ENCODE data around the gene EXOC6B. TPM values are rescaled to one million over a fixed set of nuclear protein-coding genes. Genes with fewer than 3 reads are reported as not detected.

EXOC6B gene
- total RNA-seq, 4 donors from 2014 or later, result 15.7 to 58.4 (median 37.9) TPM

DNA sequence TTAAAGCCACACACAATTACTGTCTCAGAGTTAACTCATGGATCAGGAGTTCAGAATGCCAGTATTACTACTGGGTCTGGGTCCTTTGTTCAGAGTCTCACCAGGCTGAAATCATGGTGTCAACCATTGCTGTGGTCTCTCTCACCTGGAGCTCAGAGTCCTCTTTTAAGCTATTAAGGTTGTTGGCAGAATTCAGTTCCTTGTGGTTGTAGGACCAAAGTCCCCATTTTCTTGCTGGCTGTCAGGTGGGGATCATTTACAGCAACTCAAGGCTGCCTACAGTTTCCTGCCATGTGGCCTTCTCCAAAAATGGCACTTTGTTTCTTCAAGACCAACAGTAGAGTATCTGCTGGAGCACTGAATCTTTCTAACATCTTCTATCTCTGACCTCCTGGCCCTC is 113.5 kb downstream of the EXOC6B start:
- in situ Hi-C loops (cut with MboI; ENCODE audit: low pct_ligation_motif_present in 1 of 4, low pct_unique_long_range_greater_than_20kb in 1 of 4, low sequenced_read_pairs in 3 of 4), result no loop called here
- intact Hi-C loops (cut with DNase I; ENCODE audit: low total_unique reads), result no loop called here
- Histone ChIP-seq H3K27ac (no peak overlapping the region), H3K4me3 (no peak overlapping the region), H3K9me3 (no peaks in the 10 kb centered on the region), H3K4me1 (no peaks in the 10 kb centered on the region), H3K36me3 (no peaks in the 10 kb centered on the region), H3K27me3 (no peaks in the 10 kb centered on the region)
- no peak for DNase-seq
- TF ChIP-seq, protein P1, sequence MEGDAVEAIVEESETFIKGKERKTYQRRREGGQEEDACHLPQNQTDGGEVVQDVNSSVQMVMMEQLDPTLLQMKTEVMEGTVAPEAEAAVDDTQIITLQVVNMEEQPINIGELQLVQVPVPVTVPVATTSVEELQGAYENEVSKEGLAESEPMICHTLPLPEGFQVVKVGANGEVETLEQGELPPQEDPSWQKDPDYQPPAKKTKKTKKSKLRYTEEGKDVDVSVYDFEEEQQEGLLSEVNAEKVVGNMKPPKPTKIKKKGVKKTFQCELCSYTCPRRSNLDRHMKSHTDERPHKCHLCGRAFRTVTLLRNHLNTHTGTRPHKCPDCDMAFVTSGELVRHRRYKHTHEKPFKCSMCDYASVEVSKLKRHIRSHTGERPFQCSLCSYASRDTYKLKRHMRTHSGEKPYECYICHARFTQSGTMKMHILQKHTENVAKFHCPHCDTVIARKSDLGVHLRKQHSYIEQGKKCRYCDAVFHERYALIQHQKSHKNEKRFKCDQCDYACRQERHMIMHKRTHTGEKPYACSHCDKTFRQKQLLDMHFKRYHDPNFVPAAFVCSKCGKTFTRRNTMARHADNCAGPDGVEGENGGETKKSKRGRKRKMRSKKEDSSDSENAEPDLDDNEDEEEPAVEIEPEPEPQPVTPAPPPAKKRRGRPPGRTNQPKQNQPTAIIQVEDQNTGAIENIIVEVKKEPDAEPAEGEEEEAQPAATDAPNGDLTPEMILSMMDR (IDR thresholded peaks at IDR 0.05), result no peak
- TF ChIP-seq POLR2A (IDR thresholded peaks at IDR 0.05), result no peak
- TF ChIP-seq EP300 (IDR thresholded peaks at IDR 0.05; ENCODE audit: low read depth), result no peak
- TF ChIP-seq POLR2AphosphoS5 (IDR thresholded peaks at IDR 0.05), result no peak

DNA sequence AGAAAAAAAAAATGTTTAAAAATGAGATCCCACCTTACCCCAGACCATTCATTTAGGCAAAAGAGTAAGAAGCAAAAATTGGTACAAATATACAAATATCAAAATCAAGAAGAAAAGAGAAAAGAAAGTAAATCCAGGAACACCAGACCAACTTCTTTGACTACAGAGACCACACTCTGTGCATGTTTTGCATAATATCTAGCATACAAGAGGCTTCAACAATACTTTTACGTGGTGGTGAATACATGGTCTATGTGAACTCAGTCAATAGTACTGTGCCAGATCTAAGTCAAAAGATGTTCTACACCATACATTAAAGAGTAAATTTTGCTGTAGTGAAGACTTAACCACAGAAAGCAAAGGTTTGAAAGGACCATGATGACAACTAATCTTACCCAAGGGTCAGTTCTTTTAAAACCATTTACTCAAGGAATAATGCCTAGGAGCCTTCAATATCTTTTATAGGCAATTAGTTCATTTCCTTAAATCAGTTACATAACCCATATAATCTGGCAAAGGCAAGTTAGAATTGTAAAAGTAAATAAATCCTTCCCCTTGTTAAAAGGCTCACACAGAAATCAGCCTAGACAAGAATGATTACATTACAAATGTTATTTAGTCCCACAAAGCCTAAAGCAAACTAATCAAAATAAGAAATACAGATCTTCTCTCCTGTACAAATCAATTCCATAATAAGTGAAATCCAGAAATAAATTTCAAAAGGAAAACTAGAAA is 115.2 kb downstream of the EXOC6B start:
- Histone ChIP-seq H3K36me3 (no peaks in the 10 kb centered on the region), H3K27ac (no peak overlapping the region), H3K9me3 (no peaks in the 10 kb centered on the region), H3K4me3 (no peak overlapping the region), H3K4me1 (no peaks in the 10 kb centered on the region), H3K27me3 (no peaks in the 10 kb centered on the region)
- intact Hi-C loops (cut with DNase I; ENCODE audit: low total_unique reads), result no loop called here
- 80 to 94% methylated on average over 1 of the region's 1 CpG for WGBS, 2 donors (ENCODE audit: low coverage in 1 of 2)
- no peak for DNase-seq
- no peak for TF ChIP-seq POLR2A (IDR thresholded peaks at IDR 0.05)
- TF ChIP-seq, protein P1 (IDR thresholded peaks at IDR 0.05), result no peak
- no peak for TF ChIP-seq POLR2AphosphoS5 (IDR thresholded peaks at IDR 0.05)
- TF ChIP-seq EP300 (IDR thresholded peaks at IDR 0.05; ENCODE audit: low read depth), result no peak
- in situ Hi-C loops (cut with MboI; ENCODE audit: low pct_ligation_motif_present in 1 of 4, low pct_unique_long_range_greater_than_20kb in 1 of 4, low sequenced_read_pairs in 3 of 4), result no loop called here

DNA sequence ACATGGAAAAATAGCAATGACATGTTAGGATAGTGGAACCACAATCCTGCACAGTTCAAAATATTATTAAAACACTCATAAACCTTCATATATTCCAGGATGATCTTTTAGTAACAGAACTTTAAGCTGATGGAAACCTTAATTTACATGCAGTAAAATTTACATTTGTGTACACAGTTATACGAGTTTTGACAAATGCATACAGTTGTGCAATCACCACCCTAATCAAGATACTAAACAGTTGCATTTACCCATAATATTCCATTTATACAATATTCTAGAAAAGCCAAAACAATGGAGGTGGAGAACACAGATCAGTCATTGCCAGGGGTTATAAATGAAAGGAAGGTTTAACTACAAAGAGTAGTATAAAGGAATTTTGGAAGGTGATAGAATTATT is 117.6 kb downstream of the EXOC6B start:
- Histone ChIP-seq H3K9me3 (no peaks in the 10 kb centered on the region), H3K27ac (no peak overlapping the region), H3K27me3 (no peaks in the 10 kb centered on the region), H3K36me3 (no peaks in the 10 kb centered on the region), H3K4me1 (no peaks in the 10 kb centered on the region), H3K4me3 (no peak overlapping the region)
- no peak for TF ChIP-seq EP300 (IDR thresholded peaks at IDR 0.05; ENCODE audit: low read depth)
- no peak for TF ChIP-seq POLR2AphosphoS5 (IDR thresholded peaks at IDR 0.05)
- TF ChIP-seq, protein P1 (IDR thresholded peaks at IDR 0.05), result no peak
- no peak for TF ChIP-seq POLR2A (IDR thresholded peaks at IDR 0.05)
- intact Hi-C loops (cut with DNase I; ENCODE audit: low total_unique reads) (no loop called here), in situ Hi-C loops (cut with MboI; ENCODE audit: low pct_ligation_motif_present in 1 of 4, low pct_unique_long_range_greater_than_20kb in 1 of 4, low sequenced_read_pairs in 3 of 4) (no loop called here)
- WGBS, 2 donors (ENCODE audit: low coverage in 1 of 2), result 13 to 62% methylated on average over 1 of the region's 1 CpG
- no peak for DNase-seq

DNA sequence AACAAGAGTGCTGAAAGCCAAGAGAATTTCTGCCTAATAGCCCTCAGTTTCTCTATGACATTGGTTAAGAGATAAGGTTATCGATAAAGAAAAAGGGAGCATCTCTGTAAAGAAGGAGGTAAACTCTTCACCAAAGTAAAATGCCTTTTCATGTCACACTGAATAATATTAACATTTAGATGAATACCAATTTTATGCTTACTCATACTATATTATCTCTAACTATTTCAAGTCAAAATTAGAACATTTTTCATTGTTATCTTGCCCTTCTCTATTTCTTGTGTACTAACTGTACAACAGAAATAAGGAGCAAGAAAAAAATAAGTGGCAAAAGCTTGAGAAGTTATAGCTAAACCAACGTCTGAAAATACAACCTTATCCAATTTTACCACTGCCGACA is 127.5 kb downstream of the EXOC6B start:
- DNase-seq, result no peak
- H3K4me3 ChIP-seq, result no peak overlapping the region
- no peak overlapping the region for H3K27ac ChIP-seq
- peaks cover 3 to 18% (median 5%) of the 10 kb centered on the region in 4 donors for H3K4me1 ChIP-seq
- H3K9me3 ChIP-seq, result no peaks in the 10 kb centered on the region
- TF ChIP-seq POLR2AphosphoS5 (IDR thresholded peaks at IDR 0.05), result no peak
- TF ChIP-seq POLR2A (IDR thresholded peaks at IDR 0.05), result no peak
- no peak for TF ChIP-seq EP300 (IDR thresholded peaks at IDR 0.05; ENCODE audit: low read depth)
- TF ChIP-seq, protein P1 (IDR thresholded peaks at IDR 0.05), result no peak
- H3K27me3 ChIP-seq, result no peaks in the 10 kb centered on the region
- 93 to 95% methylated on average over 3 of the region's 3 CpGs for WGBS, 2 donors (ENCODE audit: low coverage in 1 of 2)
- in situ Hi-C loops (cut with MboI; ENCODE audit: low pct_ligation_motif_present in 1 of 4, low pct_unique_long_range_greater_than_20kb in 1 of 4, low sequenced_read_pairs in 3 of 4), result no loop called here
- intact Hi-C loops (cut with DNase I; ENCODE audit: low total_unique reads), result no loop called here
- no peaks in the 10 kb centered on the region for H3K36me3 ChIP-seq
